ENCODE measurements around the gene OR56A5.

DNA sequence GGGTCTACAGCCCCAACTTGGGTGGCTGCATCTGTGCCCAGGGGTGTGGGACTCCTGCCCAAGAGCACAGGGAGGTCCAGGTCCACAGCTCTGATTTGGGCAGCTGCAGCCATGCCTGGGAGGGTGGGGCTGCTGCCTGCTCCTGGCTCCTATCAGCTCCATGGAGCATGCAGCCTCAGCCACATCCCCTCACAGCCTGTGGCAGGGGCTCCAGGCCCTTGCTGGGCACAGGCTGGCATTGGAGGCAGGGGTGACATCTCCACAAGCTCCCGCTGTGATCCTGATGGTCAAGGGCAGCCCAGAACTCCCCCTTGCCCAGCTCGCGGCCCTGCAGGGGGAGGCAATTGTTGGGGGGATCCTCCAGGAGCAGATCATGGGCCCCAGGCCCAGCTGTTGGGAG, 44.7 kb upstream of the OR56A5 start:
- TF ChIP-seq, protein P1, sequence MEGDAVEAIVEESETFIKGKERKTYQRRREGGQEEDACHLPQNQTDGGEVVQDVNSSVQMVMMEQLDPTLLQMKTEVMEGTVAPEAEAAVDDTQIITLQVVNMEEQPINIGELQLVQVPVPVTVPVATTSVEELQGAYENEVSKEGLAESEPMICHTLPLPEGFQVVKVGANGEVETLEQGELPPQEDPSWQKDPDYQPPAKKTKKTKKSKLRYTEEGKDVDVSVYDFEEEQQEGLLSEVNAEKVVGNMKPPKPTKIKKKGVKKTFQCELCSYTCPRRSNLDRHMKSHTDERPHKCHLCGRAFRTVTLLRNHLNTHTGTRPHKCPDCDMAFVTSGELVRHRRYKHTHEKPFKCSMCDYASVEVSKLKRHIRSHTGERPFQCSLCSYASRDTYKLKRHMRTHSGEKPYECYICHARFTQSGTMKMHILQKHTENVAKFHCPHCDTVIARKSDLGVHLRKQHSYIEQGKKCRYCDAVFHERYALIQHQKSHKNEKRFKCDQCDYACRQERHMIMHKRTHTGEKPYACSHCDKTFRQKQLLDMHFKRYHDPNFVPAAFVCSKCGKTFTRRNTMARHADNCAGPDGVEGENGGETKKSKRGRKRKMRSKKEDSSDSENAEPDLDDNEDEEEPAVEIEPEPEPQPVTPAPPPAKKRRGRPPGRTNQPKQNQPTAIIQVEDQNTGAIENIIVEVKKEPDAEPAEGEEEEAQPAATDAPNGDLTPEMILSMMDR (IDR thresholded peaks at IDR 0.05): no peak
- TF ChIP-seq POLR2A (IDR thresholded peaks at IDR 0.05): no peak
